GM10847 (cell line): ENCODE results near the gene LONRF3.

Source experiments
- POLR2A ChIP-seq: IDR thresholded peaks from 2 replicates; pipeline ENCODE4 v1.6.1; 2011; ENCODE audit not compliant: insufficient read length; ENCODE audit errors: extremely low read depth

The LONRF3 gene

GRCh38 chrX:118974088-118974907 lies at the start of gene LONRF3:
Gene LONRF3, plus strand, starts transcription at chrX:118974618. Its CDS starts 163 bp downstream, at chrX:118974781.
- no peak for TF ChIP-seq POLR2A

GRCh38 chrX:118928151-118928550 lies 46.3 kb upstream of the LONRF3 start:
- no peak for TF ChIP-seq POLR2A

GRCh38 chrX:118935352-118935751 lies 39.1 kb upstream of the LONRF3 start:
- TF ChIP-seq POLR2A = no peak

- no peak for TF ChIP-seq POLR2A
Measured at GRCh38 chrX:118941147-118941546, 33.3 kb upstream of the LONRF3 start.

GRCh38 chrX:118943102-118943501 lies 31.3 kb upstream of the LONRF3 start:
- no peak for TF ChIP-seq POLR2A

- no peak for TF ChIP-seq POLR2A
Measured at GRCh38 chrX:118945921-118946320, 28.5 kb upstream of the LONRF3 start.

- no peak for TF ChIP-seq POLR2A
Measured at GRCh38 chrX:118948270-118948669, 26.1 kb upstream of the LONRF3 start.

GRCh38 chrX:118961866-118962560 lies 12.4 kb upstream of the LONRF3 start:
- no peak for TF ChIP-seq POLR2A

GRCh38 chrX:118963159-118963558 lies 11.3 kb upstream of the LONRF3 start:
- no peak for TF ChIP-seq POLR2A

- TF ChIP-seq POLR2A = no peak
Measured at GRCh38 chrX:118964252-118964651, 10.2 kb upstream of the LONRF3 start.

GRCh38 chrX:118965395-118965794 lies 9.0 kb upstream of the LONRF3 start:
- no peak for TF ChIP-seq POLR2A

GRCh38 chrX:118968031-118968430 lies 6.4 kb upstream of the LONRF3 start:
- TF ChIP-seq POLR2A = no peak

- no peak for TF ChIP-seq POLR2A
Measured at GRCh38 chrX:118971552-118971951, 2.9 kb upstream of the LONRF3 start.

- no peak for TF ChIP-seq POLR2A
Measured at GRCh38 chrX:118973389-118974087, 880 bp upstream of the LONRF3 start.

- no peak for TF ChIP-seq POLR2A
Measured at GRCh38 chrX:118974908-118975671, 672 bp downstream of the LONRF3 start.
